B cell (primary cell): ENCODE measurements around the gene DOCK8.

Source experiments
- EZH2 ChIP-seq: IDR thresholded peaks from 2 replicates; pipeline ENCODE4 v1.6.1; 2012; ENCODE audit warnings: borderline replicate concordance, low read depth, mild to moderate bottlenecking, moderate library complexity, low read length; ENCODE audit not compliant: insufficient read depth, poor library complexity, severe bottlenecking
- TF ChIP-seq, protein P1 (sequence below): fragments of 200-600 bp; IDR thresholded peaks from one replicate; pipeline ENCODE4 v1.8.0; 2022; ENCODE audit warnings: antibody characterized with exemption, mild to moderate bottlenecking

DNA sequence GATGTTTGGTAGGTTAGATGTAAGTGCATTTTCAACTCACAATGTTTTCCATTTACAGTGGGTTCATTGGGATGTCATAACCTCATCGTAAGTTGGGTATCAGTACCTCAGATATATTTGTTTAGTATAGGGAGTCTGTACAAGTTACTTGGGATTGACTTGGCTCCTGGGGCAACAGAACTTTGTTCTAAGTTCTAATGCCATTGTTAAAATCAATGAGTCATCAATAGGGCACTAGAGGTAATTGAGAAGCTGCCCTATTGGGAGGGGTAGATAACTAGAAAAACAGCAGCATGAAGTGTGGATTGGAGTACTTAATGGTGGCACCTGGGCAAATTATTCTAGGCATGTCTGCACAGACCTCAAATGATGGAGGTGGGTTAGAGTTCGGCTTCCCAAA is 272.8 kb downstream of the DOCK8 start:
- TF ChIP-seq, protein P1, sequence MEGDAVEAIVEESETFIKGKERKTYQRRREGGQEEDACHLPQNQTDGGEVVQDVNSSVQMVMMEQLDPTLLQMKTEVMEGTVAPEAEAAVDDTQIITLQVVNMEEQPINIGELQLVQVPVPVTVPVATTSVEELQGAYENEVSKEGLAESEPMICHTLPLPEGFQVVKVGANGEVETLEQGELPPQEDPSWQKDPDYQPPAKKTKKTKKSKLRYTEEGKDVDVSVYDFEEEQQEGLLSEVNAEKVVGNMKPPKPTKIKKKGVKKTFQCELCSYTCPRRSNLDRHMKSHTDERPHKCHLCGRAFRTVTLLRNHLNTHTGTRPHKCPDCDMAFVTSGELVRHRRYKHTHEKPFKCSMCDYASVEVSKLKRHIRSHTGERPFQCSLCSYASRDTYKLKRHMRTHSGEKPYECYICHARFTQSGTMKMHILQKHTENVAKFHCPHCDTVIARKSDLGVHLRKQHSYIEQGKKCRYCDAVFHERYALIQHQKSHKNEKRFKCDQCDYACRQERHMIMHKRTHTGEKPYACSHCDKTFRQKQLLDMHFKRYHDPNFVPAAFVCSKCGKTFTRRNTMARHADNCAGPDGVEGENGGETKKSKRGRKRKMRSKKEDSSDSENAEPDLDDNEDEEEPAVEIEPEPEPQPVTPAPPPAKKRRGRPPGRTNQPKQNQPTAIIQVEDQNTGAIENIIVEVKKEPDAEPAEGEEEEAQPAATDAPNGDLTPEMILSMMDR = no peak
- TF ChIP-seq EZH2 = no peak
